Measurements from ENCODE around the gene CAMK1D.

- no peak for TF ChIP-seq POLR2AphosphoS5 (IDR thresholded peaks at IDR 0.05; ENCODE audit: low read depth)
- TF ChIP-seq CTCF (conservative IDR thresholded peaks at IDR 0.05; ENCODE audit: low read depth in 2 of 2): no peak
- TF ChIP-seq EZH2 (IDR thresholded peaks at IDR 0.05; ENCODE audit: low read depth, unreplicated experiment): no peak
These were observed 293.9 kb downstream of the CAMK1D start for GRCh38 chr10:12643279-12643678.
